NCI-H2196 (cell line): ENCODE measurements around the gene BSPRY.
"Not testable (repeated sequence)": the region's sequence is repeated elsewhere in the genome, so short reads cannot be mapped to it uniquely, and the experiment has no call there.

Experiments
- DNase-seq: peaks from one replicate; lab custom pipeline; 2025; ENCODE audit not compliant: unreplicated experiment; lab: John Stamatoyannopoulos, UW

BSPRY gene

GRCh38 chr9:113368982-113369854 lies 19.9 kb downstream of the BSPRY start:
- peak; percentile 56 for DNase-seq

DNA sequence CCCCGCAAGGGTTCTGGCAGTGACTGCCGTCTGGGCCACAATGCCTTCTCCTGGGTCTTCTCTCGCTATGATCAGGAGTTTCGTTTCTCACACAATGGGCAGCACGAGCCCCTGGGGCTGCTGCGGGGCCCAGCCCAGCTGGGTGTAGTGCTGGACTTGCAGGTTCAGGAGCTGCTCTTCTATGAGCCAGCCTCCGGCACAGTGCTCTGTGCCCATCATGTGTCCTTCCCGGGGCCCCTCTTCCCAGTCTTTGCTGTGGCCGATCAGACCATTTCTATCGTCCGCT lies 20.5 kb downstream of the BSPRY start:
- DNase-seq: no peak

- no peak for DNase-seq
These were observed 21.5 kb downstream of the BSPRY start for GRCh38 chr9:113370806-113371325.

DNA sequence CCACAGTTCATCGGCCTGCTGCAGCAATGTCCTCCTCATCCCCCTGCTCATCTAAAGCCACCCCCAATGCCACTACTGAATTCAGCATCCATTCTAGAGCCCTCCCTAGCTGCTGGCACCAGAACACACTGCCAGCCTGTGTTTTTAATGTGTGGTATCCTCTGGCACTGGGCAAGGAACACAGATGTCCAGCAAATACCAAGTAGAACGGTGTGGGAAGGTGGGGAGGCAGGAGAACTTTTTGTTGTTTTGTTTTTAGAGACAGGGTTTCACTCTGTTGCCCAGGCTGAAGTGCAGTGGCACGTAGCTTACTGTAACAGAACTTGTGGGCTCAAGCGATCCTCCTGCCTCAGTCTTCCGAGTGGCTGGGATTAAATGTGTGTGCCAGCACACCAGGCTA lies 22.7 kb downstream of the BSPRY start:
- DNase-seq: no peak

DNA sequence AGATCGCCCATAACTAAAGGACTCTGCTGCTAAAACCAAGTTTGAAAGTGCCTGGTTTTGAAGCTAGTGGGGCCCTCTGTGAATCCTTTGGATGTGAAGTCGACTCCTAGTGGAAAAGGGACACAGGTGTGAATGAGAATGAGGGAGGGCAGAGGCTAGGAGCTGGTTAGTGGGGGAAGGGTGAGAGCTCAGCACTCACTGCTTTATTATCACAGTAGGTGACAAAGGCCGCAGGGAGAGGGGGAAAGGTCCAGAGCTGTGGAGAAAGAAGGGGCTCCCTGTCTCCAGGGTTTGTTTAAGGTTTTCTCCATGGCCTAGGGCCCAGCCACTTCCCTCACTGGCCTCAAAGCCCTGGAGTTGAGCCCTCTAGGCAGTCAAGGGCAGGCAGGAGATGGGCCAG lies 23.9 kb downstream of the BSPRY start:
- no peak for DNase-seq

DNA sequence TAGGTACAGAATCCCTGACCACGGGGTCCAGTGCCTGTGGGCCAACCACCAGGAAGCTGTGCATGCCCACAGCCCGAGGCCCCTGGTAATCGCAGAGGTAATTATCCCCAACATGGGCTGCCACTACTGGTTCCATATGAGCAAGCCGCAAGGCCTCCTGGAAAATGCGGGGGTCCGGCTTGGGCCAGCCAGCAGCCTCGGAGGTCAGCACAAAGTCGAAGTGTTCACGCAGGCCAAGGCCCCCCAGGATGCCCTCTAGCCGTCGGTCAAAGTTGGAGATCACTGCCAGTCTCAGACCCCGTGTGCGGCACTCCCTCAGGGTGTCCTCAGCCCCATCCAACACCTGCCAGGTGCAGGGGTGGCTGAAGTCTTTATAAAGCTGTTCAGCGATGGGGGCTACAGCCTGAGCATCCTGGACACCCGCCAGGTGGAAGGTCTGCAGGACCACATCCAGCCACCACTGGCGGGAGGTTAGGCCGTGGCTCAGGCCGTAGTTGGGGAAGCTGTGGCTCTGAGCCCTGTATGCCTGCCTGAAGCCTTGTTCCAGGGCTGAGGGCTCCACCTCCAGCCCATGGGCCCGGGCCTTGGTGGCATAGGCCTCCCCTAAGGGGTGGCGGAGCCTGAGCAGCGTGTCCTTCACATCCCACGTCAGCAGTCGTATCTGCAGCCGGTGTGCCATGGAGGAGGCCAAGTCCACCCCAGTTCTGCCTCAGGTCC lies 24.5 kb downstream of the BSPRY start:
- no peak for DNase-seq

- no peak for DNase-seq
These were observed 26.0 kb downstream of the BSPRY start for GRCh38 chr9:113375057-113376023.

- DNase-seq: peak; percentile 84
These were observed 27.6 kb downstream of the BSPRY start, which contains the start of gene HDHD3 for GRCh38 chr9:113376634-113377567. Gene HDHD3, minus strand, starts transcription at chr9:113376986. Its CDS starts 2,632 bp downstream, at chr9:113374354.

- DNase-seq: not testable (repeated sequence)
These were observed 29.9 kb downstream of the BSPRY start for GRCh38 chr9:113379094-113379828.

- not testable (repeated sequence) for DNase-seq
These were observed 30.5 kb downstream of the BSPRY start for GRCh38 chr9:113379829-113380210.

DNA sequence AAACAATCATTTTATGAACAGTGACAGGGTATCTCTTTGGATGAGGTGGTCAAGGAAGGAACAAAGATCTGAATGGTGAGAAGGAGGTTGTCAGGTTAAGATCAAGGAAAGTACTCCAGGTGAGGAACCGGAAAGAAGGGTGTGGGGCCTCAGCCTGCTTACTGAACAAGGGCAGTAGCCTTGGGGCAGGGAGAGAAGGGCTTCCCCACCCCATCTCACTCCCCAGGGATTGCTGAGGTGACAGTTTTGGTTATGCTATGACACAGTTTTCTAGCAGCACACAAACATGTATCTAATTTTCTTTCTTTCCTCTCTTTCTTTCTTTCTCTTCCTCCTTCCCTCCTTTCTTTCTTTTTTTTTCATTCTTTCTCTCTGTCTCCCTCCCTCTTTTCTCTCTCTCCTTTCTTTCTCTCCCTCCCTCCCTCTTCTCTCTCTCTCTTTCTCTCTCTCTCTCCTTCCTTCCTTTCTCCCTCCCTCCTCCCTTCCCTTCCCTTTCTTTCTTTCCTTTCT lies 31.6 kb downstream of the BSPRY start:
- no peak for DNase-seq

DNA sequence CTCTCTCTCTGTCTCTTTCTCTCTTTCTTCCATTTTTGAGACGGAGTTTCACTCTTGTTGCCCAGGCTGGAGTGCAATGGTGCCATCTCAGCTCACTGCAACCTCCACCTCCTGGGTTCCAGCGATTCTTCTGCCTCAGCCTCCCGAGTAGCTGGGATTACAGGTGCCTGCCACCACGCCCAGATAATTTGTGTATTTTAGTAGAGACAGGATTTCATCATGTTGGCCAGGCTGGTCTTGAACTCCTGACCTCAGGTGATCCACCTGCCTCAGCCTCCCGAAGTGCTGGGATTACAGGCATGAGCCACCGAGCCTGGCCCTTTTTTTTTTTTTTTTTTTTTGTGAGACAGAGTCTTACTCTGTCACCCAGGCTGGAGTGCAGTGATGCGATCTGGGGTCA lies 32.1 kb downstream of the BSPRY start:
- DNase-seq: not testable (repeated sequence)

DNA sequence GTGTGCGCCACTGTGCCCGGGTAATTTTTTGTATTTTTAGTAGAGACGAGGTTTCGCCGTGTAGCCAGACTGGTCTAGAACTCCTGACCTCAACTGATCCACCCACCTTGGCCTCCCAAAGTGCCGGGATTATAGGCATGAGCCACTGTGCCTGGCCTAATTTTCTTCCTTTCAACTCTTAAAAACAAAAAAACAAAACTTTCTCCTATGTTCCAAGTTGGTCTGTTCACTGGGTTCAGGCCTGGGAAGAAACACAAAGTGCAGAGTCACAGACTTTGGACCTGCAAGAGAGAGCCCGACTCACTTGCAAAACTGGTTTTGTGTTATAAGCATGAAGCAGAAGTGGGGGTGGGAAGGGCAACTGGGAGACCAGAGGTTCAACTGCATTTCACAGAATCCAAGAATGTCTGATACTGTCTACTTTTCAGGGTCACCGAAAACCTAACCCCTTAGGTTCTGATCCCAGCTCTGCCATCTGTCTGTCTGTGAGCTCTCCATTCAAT lies 32.6 kb downstream of the BSPRY start:
- DNase-seq: no peak

GRCh38 chr9:113386571-113387393 lies 37.4 kb downstream of the BSPRY start:
- no peak for DNase-seq

- DNase-seq: no peak
These were observed 38.4 kb downstream of the BSPRY start for GRCh38 chr9:113387560-113388230.

DNA sequence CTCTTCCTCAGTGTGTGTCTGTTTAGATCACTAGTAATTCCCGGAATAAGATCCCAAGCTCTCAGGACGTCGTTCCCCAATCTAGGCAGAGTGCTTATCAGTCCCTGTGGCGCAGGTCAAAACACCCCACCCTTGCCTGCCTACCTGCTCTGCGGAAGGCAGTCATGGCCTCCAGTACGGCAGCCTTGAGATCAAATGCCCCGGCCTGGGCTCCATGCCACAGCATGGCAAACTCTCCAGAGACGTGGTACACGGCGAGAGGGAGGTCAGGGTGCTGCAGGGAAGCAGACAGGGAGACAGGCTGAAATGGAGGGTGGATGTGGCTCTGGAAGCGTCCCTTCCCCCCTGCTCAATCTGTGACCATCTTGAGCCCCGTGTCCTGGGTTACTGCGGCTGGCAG lies 39.5 kb downstream of the BSPRY start:
- DNase-seq: no peak

DNA sequence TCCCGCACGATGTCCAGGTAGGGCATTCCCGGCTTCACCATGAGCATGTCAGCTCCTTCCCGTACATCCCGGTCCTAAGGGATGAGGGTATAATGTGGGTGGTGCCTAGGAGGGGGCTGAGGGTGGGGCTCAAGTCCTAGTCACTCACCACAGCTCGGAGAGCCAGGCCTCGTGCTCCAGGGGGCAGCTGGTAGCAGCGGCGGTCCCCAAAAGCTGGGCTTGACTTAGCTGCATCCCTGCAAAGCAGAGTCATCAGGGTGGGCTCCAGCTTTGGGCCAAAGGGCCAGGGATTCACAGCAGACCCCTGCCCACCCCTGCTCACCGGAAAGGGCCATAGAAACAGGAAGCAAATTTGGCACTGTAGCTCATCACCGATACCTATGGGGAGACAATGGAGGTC lies 40.1 kb downstream of the BSPRY start:
- no peak for DNase-seq
